IPS-15b (cell line): ENCODE data around the gene AXIN2.
"Not testable (repeated sequence)": the region's sequence is repeated elsewhere in the genome, so short reads cannot be mapped to it uniquely, and the experiment has no call there.

Experiments used
- H3K27me3 ChIP-seq: one replicate; pipeline ENCODE4 v1.6.1; 2013; ENCODE audit warnings: low read length; ENCODE audit not compliant: control insufficient read depth, insufficient read depth
- H3K36me3 ChIP-seq: one replicate; pipeline ENCODE4 v1.6.1; 2013; ENCODE audit warnings: low read length; ENCODE audit not compliant: control insufficient read depth, insufficient read depth
- H3K4me1 ChIP-seq: one replicate; pipeline ENCODE4 v1.6.1; 2013; ENCODE audit warnings: mild to moderate bottlenecking, low read length; ENCODE audit not compliant: control insufficient read depth, insufficient read depth
- H3K4me3 ChIP-seq: one replicate; pipeline ENCODE4 v1.5.1; 2013; ENCODE audit warnings: low read depth, low read length
- H3K9ac ChIP-seq: one replicate; pipeline ENCODE4 v1.6.1; 2013; ENCODE audit warnings: low read depth, mild to moderate bottlenecking, low read length
- H3K9me3 ChIP-seq: one replicate; pipeline ENCODE4 v1.6.1; 2013; ENCODE audit warnings: mild to moderate bottlenecking, low read length; ENCODE audit not compliant: control insufficient read depth, insufficient read depth

The AXIN2 gene

GRCh38 chr17:65496801-65497200 lies 64.6 kb downstream of the AXIN2 start:
- Histone ChIP-seq H3K4me1 (peaks cover 2% of the 10 kb centered on the region), H3K9ac (no peak overlapping the region), H3K9me3 (no peaks in the 10 kb centered on the region), H3K27me3 (no peaks in the 10 kb centered on the region), H3K36me3 (no peaks in the 10 kb centered on the region), H3K4me3 (no peak overlapping the region)

- H3K4me1 ChIP-seq, result peaks cover 2% of the 10 kb centered on the region
- no peaks in the 10 kb centered on the region for H3K27me3 ChIP-seq
- H3K9ac ChIP-seq, result no peak overlapping the region
- H3K4me3 ChIP-seq, result peak overlapping the region; percentile 24
- no peaks in the 10 kb centered on the region for H3K9me3 ChIP-seq
- H3K36me3 ChIP-seq, result no peaks in the 10 kb centered on the region
Observed at GRCh38 chr17:65495122-65496055, 66.1 kb downstream of the AXIN2 start.

- H3K27me3 ChIP-seq, result no peaks in the 10 kb centered on the region
Observed at GRCh38 chr17:65489413-65490155, 71.9 kb downstream of the AXIN2 start.

GRCh38 chr17:65488665-65489064 lies 72.8 kb downstream of the AXIN2 start:
- H3K27me3 ChIP-seq, result no peaks in the 10 kb centered on the region
- no peak overlapping the region for H3K9ac ChIP-seq
- no peaks in the 10 kb centered on the region for H3K9me3 ChIP-seq
- no peaks in the 10 kb centered on the region for H3K36me3 ChIP-seq
- H3K4me3 ChIP-seq, result no peak overlapping the region
- H3K4me1 ChIP-seq, result no peaks in the 10 kb centered on the region

More at GRCh38 chr17:65489413-65490155, 71.9 kb downstream of the AXIN2 start:
- H3K9me3 ChIP-seq, result no peaks in the 10 kb centered on the region
- H3K4me3 ChIP-seq, result no peak overlapping the region
- H3K4me1 ChIP-seq, result no peaks in the 10 kb centered on the region
- H3K9ac ChIP-seq, result no peak overlapping the region
- no peaks in the 10 kb centered on the region for H3K36me3 ChIP-seq

GRCh38 chr17:65487990-65488389 lies 73.5 kb downstream of the AXIN2 start:
- Histone ChIP-seq H3K9me3 (no peaks in the 10 kb centered on the region), H3K9ac (no peak overlapping the region), H3K27me3 (no peaks in the 10 kb centered on the region), H3K36me3 (no peaks in the 10 kb centered on the region), H3K4me3 (no peak overlapping the region), H3K4me1 (no peaks in the 10 kb centered on the region)

- no peak overlapping the region for H3K4me3 ChIP-seq
- H3K4me1 ChIP-seq, result no peaks in the 10 kb centered on the region
- H3K36me3 ChIP-seq, result no peaks in the 10 kb centered on the region
- H3K9me3 ChIP-seq, result no peaks in the 10 kb centered on the region
- no peaks in the 10 kb centered on the region for H3K27me3 ChIP-seq
- no peak overlapping the region for H3K9ac ChIP-seq
Observed at GRCh38 chr17:65487161-65487560, 74.3 kb downstream of the AXIN2 start.

GRCh38 chr17:65485388-65486299 lies 75.8 kb downstream of the AXIN2 start:
- no peaks in the 10 kb centered on the region for H3K27me3 ChIP-seq
- no peaks in the 10 kb centered on the region for H3K36me3 ChIP-seq
- H3K4me1 ChIP-seq, result no peaks in the 10 kb centered on the region
- H3K9me3 ChIP-seq, result no peaks in the 10 kb centered on the region
- no peak overlapping the region for H3K9ac ChIP-seq
- H3K4me3 ChIP-seq, result no peak overlapping the region

GRCh38 chr17:65484405-65484804 lies 77.0 kb downstream of the AXIN2 start:
- not testable (repeated sequence) for H3K36me3 ChIP-seq, H3K9me3 ChIP-seq, H3K27me3 ChIP-seq, H3K4me3 ChIP-seq, H3K4me1 ChIP-seq, H3K9ac ChIP-seq

- Histone ChIP-seq H3K9ac (no peak overlapping the region), H3K9me3 (no peaks in the 10 kb centered on the region), H3K36me3 (no peaks in the 10 kb centered on the region), H3K27me3 (no peaks in the 10 kb centered on the region), H3K4me1 (no peaks in the 10 kb centered on the region), H3K4me3 (no peak overlapping the region)
Observed at GRCh38 chr17:65483438-65483837, 78.0 kb downstream of the AXIN2 start.

GRCh38 chr17:65482201-65482600 lies 79.2 kb downstream of the AXIN2 start:
- no peaks in the 10 kb centered on the region for H3K36me3 ChIP-seq

GRCh38 chr17:65479282-65479681 lies 82.2 kb downstream of the AXIN2 start:
- no peaks in the 10 kb centered on the region for H3K27me3 ChIP-seq
- H3K4me1 ChIP-seq, result no peaks in the 10 kb centered on the region

More at GRCh38 chr17:65482201-65482600, 79.2 kb downstream of the AXIN2 start:
- Histone ChIP-seq H3K9ac (no peak overlapping the region), H3K27me3 (no peaks in the 10 kb centered on the region), H3K4me3 (no peak overlapping the region), H3K9me3 (no peaks in the 10 kb centered on the region), H3K4me1 (no peaks in the 10 kb centered on the region)

More at GRCh38 chr17:65479282-65479681, 82.2 kb downstream of the AXIN2 start:
- H3K4me3 ChIP-seq, result no peak overlapping the region
- no peak overlapping the region for H3K9ac ChIP-seq
- H3K36me3 ChIP-seq, result no peaks in the 10 kb centered on the region
- no peaks in the 10 kb centered on the region for H3K9me3 ChIP-seq
